H1 (cell line): ENCODE measurements around the gene NUDT19. TPM values are rescaled to one million over a fixed set of nuclear protein-coding genes. Genes with fewer than 3 reads are reported as not detected.

Source experiments
- CTCF ChIA-PET: fragments of 300-600 bp; sonication (Branson Sonifier 250); formaldehyde crosslinking; loops from one replicate; lab custom pipeline; 2021; ENCODE audit not compliant: partially characterized antibody; lab: Charles Lee
- POLR2A ChIA-PET: fragments of 300-600 bp; sonication (Branson Sonifier 250); formaldehyde crosslinking; loops from one replicate; lab custom pipeline; 2021; ENCODE audit warnings: inconsistent platforms; ENCODE audit not compliant: partially characterized antibody; lab: Charles Lee
- DNase-seq, 2 experiments: peaks; one replicate each; pipeline versions ENCODE4 v3.0.0 to v3.0.0-alpha.2; 2010 to 2022; ENCODE audit warnings: low spot score in 2 of 2, low read depth in 1 of 2, mixed read lengths in 1 of 2
- FAIRE-seq: peaks from 2 replicates; lab custom pipeline; 2011; peaks lifted over from hg19 to GRCh38; lab: Jason Lieb, UNC
- H2AFZ ChIP-seq: 2 replicates; pipeline ENCODE4 v1.8.1; 2012; ENCODE audit warnings: low read length, inconsistent platforms
- H2AK5ac ChIP-seq: 2 replicates; pipeline ENCODE4 v1.6.1; 2013; ENCODE audit warnings: low read depth, low read length
- H2BK120ac ChIP-seq: replicated peaks from 2 replicates; pipeline ENCODE3; 2013; ENCODE audit warnings: low read depth, low read length, inconsistent platforms
- H2BK12ac ChIP-seq: 2 replicates; pipeline ENCODE4 v1.6.1; 2013; ENCODE audit warnings: low read depth, low read length
- H2BK15ac ChIP-seq: 2 replicates; pipeline ENCODE4 v1.6.1; 2013; ENCODE audit warnings: low read length
- H2BK20ac ChIP-seq: 2 replicates; pipeline ENCODE4 v1.6.1; 2013; ENCODE audit warnings: low read length
- H2BK5ac ChIP-seq: 2 replicates; pipeline ENCODE4 v1.6.1; 2013; ENCODE audit warnings: low read depth, low read length
- H3K14ac ChIP-seq: 2 replicates; pipeline ENCODE4 v1.6.1; 2013; ENCODE audit warnings: inconsistent platforms; ENCODE audit not compliant: insufficient read length
- H3K18ac ChIP-seq: 2 replicates; pipeline ENCODE4 v1.6.1; 2013; ENCODE audit warnings: low read length; ENCODE audit errors: extremely low read depth
- H3K23ac ChIP-seq: 2 replicates; pipeline ENCODE4 v1.6.1; 2013; ENCODE audit warnings: inconsistent platforms; ENCODE audit not compliant: insufficient read length
- H3K23me2 ChIP-seq: 2 replicates; pipeline ENCODE4 v1.6.1; 2013; ENCODE audit warnings: low read depth, low read length
- H3K27ac ChIP-seq: 2 replicates; pipeline ENCODE4 v1.6.1; 2011; ENCODE audit warnings: low read depth, low read length, inconsistent platforms
- H3K27me3 ChIP-seq, 4 experiments: replicated peaks in 1 of 4; 1 replicate in 1 of 4; 2 replicates in 3 of 4; pipeline versions ENCODE4 v1.6.1 to v1.8.1; 2011 to 2013; ENCODE audit warnings: low read length in 3 of 4, mild to moderate bottlenecking in 3 of 4, inconsistent platforms in 2 of 4, mixed read lengths in 2 of 4, moderate library complexity in 1 of 4; ENCODE audit not compliant: control insufficient read depth in 3 of 4, insufficient read depth in 3 of 4; ENCODE audit errors: extremely low read depth in 1 of 4
- H3K36me3 ChIP-seq, 4 experiments: 2 replicates each; pipeline versions ENCODE4 v1.6.1 to v1.8.1; 2011 to 2013; ENCODE audit warnings: mild to moderate bottlenecking in 4 of 4, low read length in 3 of 4, moderate library complexity in 2 of 4, control low read depth in 1 of 4, inconsistent platforms in 1 of 4; ENCODE audit not compliant: insufficient read depth in 4 of 4, control insufficient read depth in 2 of 4
- H3K4ac ChIP-seq: replicated peaks from 2 replicates; pipeline ENCODE3; 2013; ENCODE audit warnings: low read length, low read depth, mixed read lengths, inconsistent platforms; ENCODE audit not compliant: insufficient read length
- H3K4me1 ChIP-seq, 4 experiments: replicated peaks in 1 of 4; 1 replicate in 1 of 4; 2 replicates in 3 of 4; pipeline versions ENCODE4 v1.6.1 to v1.8.1; 2011 to 2013; ENCODE audit warnings: low read length in 3 of 4, inconsistent platforms in 2 of 4, mixed read lengths in 1 of 4; ENCODE audit not compliant: insufficient read depth in 4 of 4, control insufficient read depth in 3 of 4
- H3K4me2 ChIP-seq, 2 experiments: 2 replicates each; pipeline versions ENCODE4 v1.6.1 to v1.8.1; 2011 to 2013; ENCODE audit warnings: low read depth in 2 of 2, low read length in 2 of 2, control low read depth in 1 of 2, inconsistent platforms in 1 of 2, mild to moderate bottlenecking in 1 of 2; ENCODE audit not compliant: insufficient read depth in 1 of 2
- H3K4me3 ChIP-seq, 4 experiments: fragments of 200-600, 300-600 bp in 1 of 4; sonication (generic), shearing (Covaris generic), sonication (Bioruptor Twin) in 1 of 4; 2 replicates each; pipeline versions ENCODE4 v1.5.1 to v1.8.1; 2011 to 2016; ENCODE audit warnings: low read length in 4 of 4, low read depth in 3 of 4, control low read depth in 2 of 4, inconsistent platforms in 2 of 4, mild to moderate bottlenecking in 2 of 4, mixed read lengths in 1 of 4, moderate library complexity in 1 of 4; ENCODE audit not compliant: insufficient read depth in 2 of 4; ENCODE audit errors: extremely low read depth in 1 of 4
- H3K56ac ChIP-seq: replicated peaks from 2 replicates; pipeline ENCODE3; 2013; ENCODE audit warnings: low read depth, mild to moderate bottlenecking, mixed read lengths, low read length, inconsistent platforms; ENCODE audit not compliant: insufficient read length
- H3K79me1 ChIP-seq: 2 replicates; pipeline ENCODE4 v1.6.1; 2013; ENCODE audit warnings: low read depth, low read length, control low read depth
- H3K79me2 ChIP-seq, 2 experiments: 2 replicates each; pipeline versions ENCODE4 v1.6.1 to v1.8.1; 2012 to 2013; ENCODE audit warnings: low read length in 2 of 2, mild to moderate bottlenecking in 2 of 2, inconsistent platforms in 1 of 2; ENCODE audit not compliant: insufficient read depth in 2 of 2, control insufficient read depth in 1 of 2
- H3K9ac ChIP-seq, 4 experiments: replicated peaks in 1 of 4; 1 replicate in 1 of 4; 2 replicates in 3 of 4; pipeline versions ENCODE4 v1.6.1 to v1.8.1; 2011 to 2013; ENCODE audit warnings: low read depth in 3 of 4, low read length in 3 of 4, control low read depth in 2 of 4, mild to moderate bottlenecking in 2 of 4, moderate library complexity in 2 of 4, inconsistent platforms in 1 of 4; ENCODE audit errors: extremely low read depth in 1 of 4
- H3K9me3 ChIP-seq, 2 experiments: 2 replicates each; pipeline versions ENCODE4 v1.6.1 to v1.8.1; 2012 to 2013; ENCODE audit warnings: mild to moderate bottlenecking in 2 of 2, moderate library complexity in 2 of 2, control low read depth in 1 of 2, inconsistent platforms in 1 of 2, low read depth in 1 of 2, low read length in 1 of 2, mixed read lengths in 1 of 2; ENCODE audit not compliant: insufficient read depth in 2 of 2
- H4K20me1 ChIP-seq, 2 experiments: replicated peaks in 1 of 2; 2 replicates each; pipeline versions ENCODE3 to v1.8.1; 2011 to 2013; ENCODE audit warnings: inconsistent platforms in 2 of 2, low read length in 2 of 2, mild to moderate bottlenecking in 1 of 2; ENCODE audit not compliant: insufficient read depth in 2 of 2, control insufficient read depth in 1 of 2
- H4K5ac ChIP-seq: 2 replicates; pipeline ENCODE4 v1.6.1; 2013; ENCODE audit warnings: low read length, low read depth, mixed read lengths, inconsistent platforms; ENCODE audit not compliant: insufficient read length
- H4K8ac ChIP-seq: 2 replicates; pipeline ENCODE4 v1.8.0; 2013; ENCODE audit warnings: mild to moderate bottlenecking, moderate library complexity, low read length, inconsistent platforms; ENCODE audit not compliant: insufficient read depth; ENCODE audit errors: extremely low read depth
- H4K91ac ChIP-seq: replicated peaks from 2 replicates; pipeline ENCODE3; 2013; ENCODE audit warnings: low read length, mixed read lengths, inconsistent platforms; ENCODE audit not compliant: insufficient read length
- CBX8 ChIP-seq: fragments of 300-800, 300-1000 bp; sonication (generic); IDR thresholded peaks from 2 replicates; pipeline ENCODE4 v1.7.1; 2016; ENCODE audit warnings: low read depth, low read length, borderline replicate concordance
- WGBS, 2 experiments: shearing (Covaris generic) in 1 of 2; methylation state at CpG; one replicate each; pipeline versions ENCODE4 v1.1.6 to v1.1.7; 2013 to 2015; ENCODE audit warnings: low lambda C conversion rate in 2 of 2, mixed read lengths in 2 of 2, inconsistent platforms in 1 of 2, low coverage in 1 of 2, missing lambda C conversion rate in 1 of 2; ENCODE audit not compliant: insufficient replicate concordance in 2 of 2, insufficient coverage in 1 of 2, insufficient read length in 1 of 2; ENCODE audit errors: extremely low coverage in 1 of 2, missing lambda C conversion rate in 1 of 2; 5-methylcytosine and 5-hydroxymethylcytosine counted together
- polyA plus RNA-seq, 7 experiments: library from polyadenylated mRNA; depleted of rRNA in 3 of 7; stranded (reverse) in 5 of 7; unstranded in 2 of 7; fragments of >200 nt in 5 of 7; fragments of 200-250 nt in 2 of 7; gene quantifications; 1 replicate in 5 of 7; 2 replicates in 1 of 7; 4 replicates in 1 of 7; pipeline versions ENCODE4 v1.2.1 to v1.2.3, GENCODE V29; 2011 to 2013; ENCODE audit warnings: missing spikeins in 2 of 7, mixed read lengths in 2 of 7
- total RNA-seq: library from RNA; stranded (reverse); fragmentation: NEBNext Ultra II Directional; extraction: Animal tissue kit (Norgen Biotek cat#: 25700); gene quantifications from 2 replicates; pipeline ENCODE4 v1.2.1, GENCODE V29; 2021

NUDT19 gene
- total and polyA plus RNA-seq, 2 of the 8 experiments (the other 6 are each of a cell fraction or from before 2014, with no cell fraction given) = 2.0 to 3.3 TPM

GRCh38 chr19:32682317-32682716 lies 9.3 kb upstream of the NUDT19 start:
- Histone ChIP-seq H3K36me3 (no peaks in the 10 kb centered on the region), H3K56ac (no peak overlapping the region), H3K79me1 (no peaks in the 10 kb centered on the region), H2BK15ac (no peak overlapping the region), H2BK12ac (no peak overlapping the region), H2AFZ (no peak overlapping the region), H4K5ac (no peak overlapping the region), H3K4me3 (no peak overlapping the region), H4K91ac (no peak overlapping the region), H3K23ac (no peak overlapping the region), H3K23me2 (no peaks in the 10 kb centered on the region), H2BK120ac (no peak overlapping the region), H2BK20ac (no peak overlapping the region), H3K9me3 (no peaks in the 10 kb centered on the region), H4K20me1 (no peaks in the 10 kb centered on the region), H3K14ac (no peak overlapping the region), H4K8ac (no peak overlapping the region), H3K27me3 (peaks cover 2 to 14% (median 6%) of the 10 kb centered on the region in 4 experiments), H3K4me2 (no peak overlapping the region), H3K9ac (no peak overlapping the region), H3K79me2 (no peaks in the 10 kb centered on the region), H3K4me1 (peaks cover 0 to 5% (median 3%) of the 10 kb centered on the region in 4 experiments; a peak in 6 of 7 replicates), H3K18ac (no peak overlapping the region), H2BK5ac (no peak overlapping the region), H2AK5ac (no peak overlapping the region), H3K4ac (no peak overlapping the region), H3K27ac (no peak overlapping the region)
- 85% methylated on average over 4 of the region's 4 CpGs; no CpG with 5 or more reads in 1 of the 2 experiments for WGBS, 2 experiments
- DNase-seq (no peak), FAIRE-seq (no peak)
- no peak for TF ChIP-seq CBX8
- ChIA-PET CTCF (interaction anchor here (1.0 to 1.2 kb wide), 2 partner anchors 10 to 30 kb away, joined by 3 read pairs; no protein-coding TSS in a partner anchor), POLR2A (no interaction called here)
